Globus pallidus (tissue), 1 donor: ENCODE results near the gene TENM4.

Experiments used
- DNase-seq: peaks from one replicate; pipeline ENCODE4 v3.0.0-alpha.2; 2015; ENCODE audit warnings: low spot score

TENM4 gene

DNA sequence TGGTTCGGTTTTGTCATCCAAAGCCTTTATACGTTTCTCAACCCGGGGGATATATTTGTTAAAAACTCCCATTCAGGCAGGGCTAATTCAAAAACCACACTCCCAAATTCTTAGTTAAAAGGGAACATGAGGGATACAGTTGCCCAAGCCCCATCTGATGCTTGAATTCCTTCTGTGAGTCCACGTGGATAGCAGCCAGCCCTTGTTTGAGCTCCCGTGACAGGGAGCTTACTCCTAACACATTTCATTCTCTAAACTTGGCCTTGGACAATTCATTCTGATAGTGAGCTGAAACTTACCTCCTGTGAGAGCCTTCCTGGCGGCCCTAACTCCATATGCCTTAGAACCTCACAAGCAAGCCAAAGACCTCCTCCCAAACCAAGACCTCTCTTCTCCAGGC, 357.5 kb downstream of the TENM4 start:
- DNase-seq: no peak

DNA sequence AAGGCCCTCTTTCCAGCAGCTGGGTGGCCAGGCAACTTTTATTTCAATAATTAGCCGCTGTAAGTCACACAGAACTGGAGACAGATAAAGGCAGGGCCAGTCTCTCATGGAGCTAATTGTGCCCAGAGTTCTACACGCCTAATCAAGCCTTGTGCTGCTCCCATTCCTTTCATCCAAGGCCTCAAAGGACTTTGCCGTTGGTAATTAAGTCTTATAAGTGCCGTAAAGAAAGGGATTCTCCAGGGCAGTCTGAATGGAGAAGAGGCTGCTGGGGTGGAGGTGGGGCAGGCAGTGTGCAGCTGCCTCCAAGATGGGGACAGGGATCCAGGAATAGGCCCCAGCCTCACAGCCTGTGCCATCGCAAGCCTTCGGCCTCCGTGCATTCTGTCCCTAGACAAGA, 357.9 kb downstream of the TENM4 start:
- DNase-seq: no peak

DNA sequence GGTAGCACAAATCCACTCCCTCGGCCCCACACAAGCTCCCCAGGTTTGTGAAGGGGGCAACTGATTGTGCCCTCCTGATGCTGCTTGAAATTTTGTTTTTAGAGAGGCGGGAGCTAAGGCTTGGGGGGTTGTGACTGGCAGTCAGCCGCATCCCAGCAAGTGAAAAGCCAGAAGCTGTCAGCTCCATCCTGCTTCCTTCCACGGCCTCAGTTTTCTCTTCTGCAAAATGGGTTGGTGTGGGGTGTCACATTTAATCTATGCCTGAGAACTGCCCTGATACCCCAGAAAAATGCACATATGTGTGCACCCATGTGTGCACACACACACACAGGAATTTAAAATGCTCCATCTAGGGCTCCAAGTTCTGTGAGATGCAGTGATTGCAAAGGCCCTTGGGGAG, 358.6 kb downstream of the TENM4 start:
- no peak for DNase-seq

DNA sequence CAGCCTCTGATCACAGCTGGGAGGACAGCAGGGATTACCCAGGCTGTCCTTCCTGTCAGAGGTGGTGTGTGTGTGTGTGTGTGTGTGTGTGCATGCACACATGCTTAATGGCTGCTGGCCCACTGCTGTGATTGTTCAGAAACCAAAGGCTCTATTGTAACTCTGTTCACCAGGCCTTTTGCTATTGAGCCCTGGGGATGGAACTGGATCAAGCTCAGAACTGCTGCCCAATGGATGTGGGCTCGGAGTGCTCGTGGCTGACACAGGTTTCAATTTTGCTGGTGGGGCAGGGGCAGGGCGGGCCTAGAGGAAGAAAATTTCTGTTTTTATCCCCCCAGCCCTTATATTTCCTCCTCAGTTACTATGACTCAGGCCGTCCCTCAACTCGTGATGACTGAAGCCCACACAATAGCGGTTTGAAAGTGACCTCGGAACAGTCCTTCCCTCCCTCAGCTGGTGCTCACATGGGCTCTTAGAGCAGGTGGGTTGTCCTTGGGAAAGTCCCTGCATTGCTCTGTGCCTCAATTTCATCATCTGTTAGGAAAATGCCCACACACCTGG, 359.3 kb downstream of the TENM4 start:
- DNase-seq: peak; percentile 83

DNA sequence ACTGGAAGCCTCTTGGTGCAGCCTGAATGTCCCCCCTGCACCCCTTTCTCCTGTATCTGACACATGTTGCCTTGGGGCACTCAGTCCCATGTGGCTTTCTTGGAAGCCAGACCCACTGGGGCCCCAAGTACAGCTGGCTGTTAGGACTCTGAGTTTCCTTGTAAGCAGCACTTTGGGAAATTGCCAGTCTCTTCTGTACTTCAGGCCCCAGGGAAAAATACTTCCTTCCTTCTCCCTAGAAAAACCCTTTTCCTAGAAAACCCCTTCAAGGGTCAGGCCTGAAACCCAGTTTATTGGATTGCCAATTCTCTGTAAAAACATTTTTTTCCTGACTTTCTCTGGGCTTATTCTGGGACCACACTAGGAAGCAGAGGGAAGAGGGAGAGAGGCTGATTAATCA, 360.3 kb downstream of the TENM4 start:
- DNase-seq: no peak

DNA sequence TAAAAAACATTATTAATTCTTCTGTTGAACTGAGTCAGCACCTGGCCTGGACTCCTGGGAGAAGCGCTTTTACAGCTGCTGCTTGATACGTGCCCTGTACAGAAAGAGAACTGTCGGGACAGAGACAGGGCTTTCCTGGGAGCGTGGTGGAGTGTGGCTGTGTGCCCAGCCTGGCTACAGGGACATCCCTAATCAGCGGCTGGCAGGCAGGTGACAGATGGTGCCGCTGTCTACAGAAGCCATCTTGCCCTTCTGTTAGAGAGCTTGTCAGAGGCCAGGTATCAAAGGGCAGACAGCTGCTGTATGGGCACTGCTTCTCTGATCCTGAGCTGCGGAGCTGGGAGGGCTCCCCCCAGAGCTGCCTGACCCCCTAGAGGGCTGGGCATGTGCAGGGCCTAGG, 361.8 kb downstream of the TENM4 start:
- no peak for DNase-seq

DNA sequence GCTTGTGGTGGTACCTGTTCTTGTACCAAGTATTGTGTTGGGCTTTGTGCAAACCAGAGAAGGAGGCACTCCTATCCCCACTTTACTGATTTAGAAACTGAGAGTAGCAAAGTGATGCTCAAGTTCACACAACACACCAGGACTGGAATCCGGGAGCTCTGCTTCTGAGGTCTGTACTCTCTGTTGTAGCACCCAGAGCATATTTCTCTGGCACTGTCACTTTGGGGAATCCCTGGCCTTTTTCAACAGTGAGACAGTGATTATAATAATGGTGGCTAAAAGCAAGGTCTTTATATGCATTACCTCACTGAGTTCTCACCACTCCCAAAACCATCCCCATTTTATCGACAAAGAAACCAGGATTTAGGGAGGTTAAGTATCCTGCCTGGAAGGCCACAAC, 362.4 kb downstream of the TENM4 start:
- no peak for DNase-seq

DNA sequence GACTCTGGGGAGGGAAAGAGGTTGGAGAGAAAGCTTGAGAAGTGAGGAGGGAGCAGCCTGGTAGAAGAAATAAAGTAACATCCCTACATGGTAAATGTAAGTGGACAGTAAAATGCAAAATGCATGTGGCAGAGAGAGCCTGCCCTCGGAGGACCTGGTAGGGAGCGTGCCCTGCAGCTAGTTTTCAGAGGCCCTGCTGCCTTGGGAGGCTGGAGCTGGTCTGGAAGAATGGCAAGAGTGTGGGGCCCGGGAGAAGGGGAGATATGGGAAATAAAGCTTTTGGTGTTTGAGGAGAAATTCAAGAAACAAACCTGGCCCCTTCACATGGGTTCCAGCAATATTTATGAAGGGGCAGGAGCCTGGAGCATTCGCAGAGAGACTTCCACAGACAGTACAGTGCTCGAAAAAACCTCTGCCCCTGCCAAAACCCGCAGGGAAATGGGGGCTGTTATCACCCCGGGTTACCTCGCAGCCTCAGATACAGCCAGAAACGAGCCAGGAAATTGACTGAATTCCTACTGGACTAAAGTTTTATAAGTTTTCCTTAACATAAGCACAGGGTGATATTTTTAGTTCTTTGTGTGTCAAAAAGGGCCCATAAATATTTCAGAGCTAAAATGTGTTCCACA, 363.0 kb downstream of the TENM4 start:
- DNase-seq: no peak

DNA sequence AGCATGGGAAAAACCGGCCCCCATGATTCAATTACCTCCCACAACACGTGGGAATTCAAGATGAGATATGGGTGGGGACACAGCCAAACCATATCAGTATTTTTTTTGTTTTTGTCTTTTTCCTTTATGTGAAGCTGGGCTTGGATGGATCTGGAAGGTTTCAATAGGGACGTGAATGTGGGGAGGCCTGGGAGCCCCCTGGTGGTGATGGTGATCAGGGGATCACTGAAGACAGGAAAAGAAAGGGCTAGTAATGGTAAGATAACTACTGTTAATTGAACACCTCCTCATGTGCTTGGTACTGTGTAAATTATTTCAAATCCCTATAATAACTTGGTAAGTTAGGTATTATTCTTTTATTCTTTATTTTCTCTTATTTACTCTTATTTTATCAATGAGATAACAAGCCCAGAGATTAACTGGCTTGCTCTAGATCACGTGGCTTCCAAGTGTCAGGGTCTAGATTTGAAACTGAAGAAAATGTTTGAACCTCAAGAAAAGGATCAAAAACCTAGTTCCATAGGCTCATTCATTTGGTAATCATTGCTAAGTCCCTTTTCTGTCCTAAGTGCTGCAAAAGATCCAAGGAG, 364.2 kb downstream of the TENM4 start:
- DNase-seq: no peak

DNA sequence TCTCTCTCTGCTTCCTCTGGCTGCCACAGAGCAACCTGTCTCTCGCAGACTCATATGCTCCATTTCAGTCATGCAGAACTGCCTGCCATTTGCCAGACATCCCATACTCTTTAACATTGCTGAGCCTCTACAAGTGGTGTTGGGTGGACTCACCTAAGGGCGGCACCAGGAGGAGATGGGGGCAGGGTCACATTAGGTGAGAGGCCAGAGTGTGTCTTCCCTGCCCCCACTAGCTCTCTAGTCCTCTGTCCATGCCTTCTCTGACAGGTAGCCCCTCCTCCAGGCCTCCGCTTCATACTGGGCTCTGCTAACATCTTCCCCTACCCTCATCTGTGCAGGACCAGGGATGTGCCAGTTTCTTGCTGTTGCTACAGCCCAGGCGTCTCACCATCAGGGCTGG, 366.3 kb downstream of the TENM4 start:
- DNase-seq: no peak

DNA sequence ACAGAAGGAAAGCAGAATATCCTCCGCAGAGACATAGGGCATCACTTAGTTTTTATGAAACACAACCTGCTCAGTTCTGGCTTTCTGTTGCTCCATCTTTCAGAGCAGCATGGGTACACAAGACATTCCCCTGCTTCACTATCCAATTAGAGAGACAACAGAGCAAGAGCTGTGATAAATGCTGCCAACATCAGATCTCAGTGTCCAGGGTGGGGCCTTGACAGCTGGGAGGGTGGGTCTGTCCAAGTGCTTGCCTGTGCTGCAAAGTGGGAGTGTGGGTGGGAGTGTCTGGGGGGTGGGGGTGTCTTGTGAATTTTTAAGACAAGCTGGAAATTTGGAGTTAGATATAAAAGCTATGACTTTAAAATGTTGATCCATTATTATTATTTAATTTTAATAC, 369.6 kb downstream of the TENM4 start:
- no peak for DNase-seq

DNA sequence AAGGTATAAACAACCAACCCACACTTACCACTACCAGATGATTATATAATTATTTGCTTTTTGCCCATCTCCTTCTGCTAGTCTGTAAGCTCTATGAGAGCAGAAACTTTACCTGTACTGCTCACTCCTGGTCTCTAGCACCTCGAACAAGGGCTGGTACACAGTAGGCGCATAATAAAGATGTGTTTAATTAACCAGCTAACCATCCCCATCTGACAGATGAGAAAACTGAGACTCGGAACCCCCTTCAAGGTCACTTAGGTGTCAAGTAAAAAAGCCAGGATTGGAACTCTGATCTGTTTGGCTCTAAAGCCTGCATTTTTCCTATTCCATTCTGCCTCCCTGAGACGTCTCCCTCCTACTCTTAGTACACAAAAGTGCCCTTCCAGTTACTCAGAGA, 370.3 kb downstream of the TENM4 start:
- DNase-seq: no peak

DNA sequence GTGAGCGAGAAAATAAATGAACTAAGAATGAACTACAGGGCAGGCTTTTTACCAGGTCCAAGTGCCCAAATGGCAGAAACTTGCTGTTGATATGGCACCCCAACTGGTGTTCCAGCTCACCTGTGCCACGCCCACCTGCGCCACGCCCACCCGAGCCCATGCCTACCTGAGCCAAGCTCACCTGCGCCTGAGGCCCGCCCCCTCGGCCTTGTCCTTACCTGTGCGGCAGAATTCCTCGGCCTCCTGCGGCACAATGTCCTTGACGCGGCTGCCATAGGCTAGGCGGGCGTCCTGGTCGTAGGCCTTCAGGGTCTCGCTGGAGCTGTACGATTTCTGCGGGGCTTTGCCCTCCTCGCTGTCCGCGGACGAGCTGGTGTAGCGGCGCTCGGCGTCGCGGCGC, 371.3 kb downstream of the TENM4 start:
- DNase-seq: no peak

DNA sequence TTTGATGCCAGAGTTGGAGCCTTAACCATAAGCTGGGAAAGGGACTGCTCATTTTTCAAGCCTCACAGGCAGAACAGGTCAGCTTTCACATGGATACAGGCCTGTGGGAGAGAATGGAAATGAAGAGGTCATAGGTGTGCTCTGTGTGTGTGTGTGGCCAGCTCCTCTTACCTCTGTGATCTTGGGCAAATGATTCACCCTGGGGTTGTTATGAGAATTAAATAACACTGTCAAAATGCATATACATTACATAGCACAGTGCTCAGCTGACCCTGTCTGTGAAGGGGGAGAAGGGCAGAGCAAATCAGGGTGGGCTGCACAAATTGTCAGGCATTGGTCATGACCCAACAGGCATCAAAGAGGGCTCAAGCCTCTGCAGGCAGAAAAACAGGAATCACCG, 372.5 kb downstream of the TENM4 start:
- DNase-seq: no peak

DNA sequence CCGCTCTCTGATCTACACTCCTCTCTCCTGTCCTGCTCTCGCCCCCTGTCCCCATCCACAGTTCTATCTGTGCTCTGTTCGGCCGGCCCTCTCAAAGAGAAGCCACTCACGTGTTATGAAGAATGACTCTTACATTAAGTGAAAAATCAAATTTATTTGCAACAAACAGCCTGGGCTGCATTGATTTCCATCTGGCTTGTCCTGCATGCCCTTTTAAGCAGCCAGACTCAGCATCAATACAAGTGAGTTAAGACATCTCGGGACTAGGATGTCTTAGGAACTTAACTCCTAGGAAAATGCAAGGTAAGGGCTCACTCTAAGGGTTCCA, 373.5 kb downstream of the TENM4 start:
- DNase-seq: no peak

DNA sequence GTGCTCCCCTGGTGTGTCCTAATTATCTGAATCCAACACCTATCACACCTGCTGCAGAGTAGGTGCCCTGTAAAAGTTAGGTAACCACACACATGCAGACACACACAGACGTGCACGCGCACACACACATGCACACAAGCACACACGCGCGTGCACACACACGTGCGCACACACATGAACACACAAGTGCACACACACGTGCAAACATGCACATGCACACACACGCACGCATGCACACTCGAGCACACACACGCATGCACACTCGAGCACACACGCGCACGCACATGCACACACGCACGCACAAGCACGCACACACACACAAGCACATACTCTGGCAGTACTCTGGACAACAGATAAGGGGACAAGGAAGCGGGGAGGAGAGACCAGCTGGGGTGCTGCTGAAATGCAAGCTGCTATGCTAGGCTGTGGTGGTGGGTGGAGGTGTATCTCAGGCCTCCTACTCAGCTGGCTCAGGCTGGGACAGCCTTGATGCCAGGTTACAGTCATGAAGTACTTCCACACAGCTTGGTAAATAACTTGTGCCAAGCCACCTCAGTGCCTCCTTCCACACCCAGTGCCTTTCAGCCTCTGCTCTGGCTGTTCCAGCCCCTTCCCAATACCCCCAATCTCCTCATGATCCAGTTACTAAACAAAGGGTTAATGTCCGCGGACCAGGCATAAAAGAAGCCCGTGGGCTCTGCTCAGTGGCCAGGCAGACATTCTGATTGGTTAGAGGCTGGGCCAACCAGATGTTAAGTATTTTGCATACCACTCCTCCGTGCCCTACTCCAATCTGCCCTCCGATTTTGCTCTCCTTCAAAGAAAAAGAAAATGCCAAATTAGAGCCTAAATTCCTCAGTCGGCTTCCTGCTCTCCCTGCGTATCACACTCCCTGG, 374.1 kb downstream of the TENM4 start:
- no peak for DNase-seq

DNA sequence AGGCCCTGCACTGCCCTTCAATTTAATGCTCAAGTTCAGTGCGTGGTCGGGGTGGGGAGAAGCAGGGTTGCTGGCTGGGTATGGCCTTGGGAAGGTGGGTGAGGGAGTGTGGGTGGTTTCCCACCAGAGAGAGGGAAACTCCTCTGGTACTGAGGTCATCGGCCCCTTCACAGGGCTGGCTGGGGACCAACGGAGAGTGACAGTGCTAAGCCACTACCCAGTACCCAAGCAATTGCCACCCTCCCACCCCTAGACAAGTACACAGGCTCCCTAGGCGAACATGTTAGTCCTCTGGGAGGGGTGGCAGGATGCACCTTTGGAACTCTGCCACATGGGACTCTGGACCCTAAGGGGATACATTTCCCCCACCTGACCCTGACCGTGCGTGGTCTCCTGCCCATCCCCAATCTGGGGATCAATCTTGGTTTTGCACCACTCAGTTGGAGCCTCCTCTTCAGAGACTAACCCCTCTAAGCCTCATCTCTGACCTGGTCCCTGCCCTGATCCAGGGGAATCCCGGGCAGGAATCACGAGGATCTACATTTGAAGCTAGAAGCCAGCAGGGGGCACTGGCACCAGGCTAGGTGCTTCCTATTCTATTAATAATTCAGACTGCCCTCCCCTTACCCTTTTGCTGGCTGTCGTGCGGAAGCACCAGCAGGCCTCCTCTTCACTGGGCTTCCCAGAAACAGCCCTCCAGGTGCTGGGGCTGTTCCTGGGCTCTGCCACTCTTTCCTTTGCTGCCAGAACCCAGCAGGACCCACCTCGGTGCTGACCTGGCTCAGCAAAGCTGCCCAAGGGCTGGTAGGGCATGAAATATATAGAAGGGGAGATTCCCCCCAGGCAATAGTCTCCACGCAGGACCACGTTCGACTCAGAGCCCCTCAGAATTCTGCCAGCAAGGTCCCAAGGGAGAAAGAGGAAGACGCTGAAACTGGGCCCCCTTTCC, 377.7 kb downstream of the TENM4 start:
- DNase-seq: no peak

DNA sequence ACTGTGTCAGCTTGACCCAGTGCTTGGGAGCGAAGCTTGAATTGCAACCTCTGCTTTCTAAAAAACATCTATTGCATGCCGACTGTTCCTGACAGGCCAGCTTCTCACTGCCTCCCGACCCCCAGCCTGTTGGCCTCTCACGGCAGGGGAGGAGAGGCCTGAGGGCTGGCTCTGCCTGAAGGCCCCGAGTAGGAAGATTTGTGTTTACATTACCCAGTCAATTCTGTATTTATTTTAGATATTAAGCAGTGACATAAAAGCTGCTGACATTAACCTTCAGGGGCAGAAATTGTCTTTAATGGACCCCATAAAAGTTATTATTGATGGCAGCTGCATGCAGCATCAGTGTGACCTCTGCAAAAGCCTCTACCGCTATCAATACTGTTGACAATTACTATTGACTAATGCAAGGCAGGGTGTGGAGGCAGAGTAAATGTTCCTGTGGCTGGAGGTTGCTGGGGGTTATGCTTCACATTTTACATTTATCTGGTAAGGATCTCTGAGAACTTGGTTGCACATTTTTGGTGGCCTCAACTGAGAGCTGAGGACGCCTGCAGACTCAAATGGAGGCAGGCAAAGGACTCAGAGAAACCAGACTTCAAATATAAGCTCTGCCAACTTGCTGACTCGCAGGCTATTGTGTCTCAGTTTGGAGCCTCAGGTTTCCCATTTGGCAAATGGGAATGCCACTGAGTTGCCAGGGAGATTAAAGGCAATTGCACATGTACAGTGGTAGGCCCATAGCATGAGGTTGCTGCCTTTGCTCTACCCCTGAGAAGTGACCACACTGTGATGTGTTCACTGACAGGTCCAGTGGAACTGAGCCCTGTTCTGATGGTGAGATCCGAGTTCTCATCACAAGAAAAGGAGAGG, 380.5 kb downstream of the TENM4 start:
- no peak for DNase-seq

DNA sequence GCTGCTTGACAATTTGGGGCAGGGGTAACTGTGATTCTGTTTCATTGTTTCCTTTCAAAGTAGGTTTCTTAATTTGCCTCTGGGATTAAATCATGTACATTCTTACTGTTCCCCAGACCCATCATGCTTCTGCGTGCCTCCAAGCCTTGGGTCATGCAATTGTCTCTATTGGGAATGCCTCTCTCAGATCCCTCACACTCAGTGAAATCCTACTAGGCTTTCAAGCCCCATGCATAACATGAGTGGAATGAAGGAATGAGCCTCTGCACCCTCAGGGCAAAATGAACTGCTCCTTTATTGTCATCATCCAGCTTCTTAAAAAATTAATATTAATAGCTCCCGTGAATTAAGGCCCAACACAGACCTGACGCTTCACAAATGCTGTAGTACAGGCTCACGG, 381.7 kb downstream of the TENM4 start:
- DNase-seq: no peak

DNA sequence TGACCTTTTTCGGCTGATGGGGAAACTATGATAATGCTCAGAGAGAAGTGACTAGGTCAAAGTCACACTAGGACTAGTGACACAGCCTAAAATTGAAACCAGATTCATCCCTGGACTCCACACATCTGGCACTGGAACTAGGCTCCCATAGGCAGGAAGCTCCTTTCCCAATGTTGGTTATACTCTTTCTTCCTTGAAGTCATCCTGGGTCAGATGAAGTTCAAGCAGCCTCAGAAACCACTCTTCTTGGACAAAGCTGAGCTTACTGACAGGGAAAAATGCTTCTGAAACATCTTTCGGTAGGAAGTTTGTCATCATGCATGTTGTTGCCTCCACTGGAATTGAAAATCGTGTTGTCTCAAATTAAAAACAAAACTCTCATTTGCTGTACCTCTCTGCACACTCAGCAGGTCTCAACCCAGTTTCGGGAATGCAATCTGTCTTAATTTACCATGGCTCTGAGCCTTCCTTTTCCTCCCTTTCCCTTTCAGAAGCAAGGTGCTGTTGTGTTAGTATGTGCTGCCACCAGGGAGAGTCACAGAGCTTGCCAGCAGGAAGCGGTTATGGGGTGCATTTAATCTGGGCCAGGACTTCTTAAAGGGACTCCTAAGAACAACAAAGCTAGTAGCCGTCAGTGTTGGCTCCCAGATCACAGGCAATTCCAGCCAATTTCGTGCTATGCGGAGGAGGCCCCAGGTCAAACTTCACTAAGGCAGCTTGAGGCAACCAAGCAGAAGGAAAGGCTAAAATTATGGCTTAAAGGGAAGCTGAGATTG, 384.8 kb downstream of the TENM4 start:
- DNase-seq: no peak
